GM12878 (cell line): ENCODE results near the gene MAGI2.

ENCODE experiments used
- GABPA ChIP-seq: IDR thresholded peaks from 2 replicates; pipeline ENCODE4 v1.6.1; 2014; ENCODE audit warnings: antibody characterized with exemption, low read depth, mild to moderate bottlenecking, inconsistent platforms
- KLF5 ChIP-seq: fragments of 450-650 bp; IDR thresholded peaks from 2 replicates; pipeline ENCODE4 v1.6.1; 2014; ENCODE audit warnings: mild to moderate bottlenecking; ENCODE audit not compliant: partially characterized antibody
- MXI1 ChIP-seq: fragments of 150-350 bp; IDR thresholded peaks from 2 replicates; pipeline ENCODE4 v1.6.1; 2011; ENCODE audit warnings: low read depth, mild to moderate bottlenecking, inconsistent platforms, low read length, improper control_type of control experiment
- PAX5 ChIP-seq: IDR thresholded peaks from 2 replicates; pipeline ENCODE4 v1.6.1; 2011; ENCODE audit warnings: low read depth, low read length, borderline replicate concordance
- POLR2A ChIP-seq: IDR thresholded peaks from 2 replicates; pipeline ENCODE4 v1.6.1; 2011; ENCODE audit warnings: low read depth, mild to moderate bottlenecking, low read length
- RCOR1 ChIP-seq: conservative IDR thresholded peaks from 2 replicates; pipeline ENCODE4 v1.6.1; 2012; ENCODE audit warnings: low read depth, low read length, improper control_type of control experiment
- SMC3 ChIP-seq: IDR thresholded peaks from 2 replicates; pipeline ENCODE4 v1.6.1; 2011; ENCODE audit warnings: low read length, improper control_type of control experiment, borderline replicate concordance
- SRF ChIP-seq, 2 experiments: IDR thresholded peaks; 2 replicates each; pipeline ENCODE4 v1.6.1; 2011; ENCODE audit warnings: low read depth in 2 of 2, low read length in 2 of 2, mild to moderate bottlenecking in 1 of 2, moderate library complexity in 1 of 2
- SUZ12 ChIP-seq: fragments of 200-600 bp; sonication (generic); IDR thresholded peaks from one replicate; pipeline ENCODE4 v1.6.1; 2018; ENCODE audit warnings: antibody characterized with exemption, mild to moderate bottlenecking; ENCODE audit not compliant: unreplicated experiment
- TF ChIP-seq, protein P1 (sequence below): IDR thresholded peaks from 2 replicates; pipeline ENCODE4 v1.6.1; 2011; ENCODE audit warnings: low read depth, mild to moderate bottlenecking, low read length, moderate library complexity, borderline replicate concordance; ENCODE audit errors: extremely low read depth
- TF ChIP-seq, protein P2 (sequence below), 3 experiments: IDR thresholded peaks in 2 of 3; conservative IDR thresholded peaks in 1 of 3; 2 replicates each; pipeline ENCODE4 v1.5.1; 2011; ENCODE audit warnings: low read depth in 3 of 3, low read length in 3 of 3, mild to moderate bottlenecking in 3 of 3, control low read depth in 2 of 3, moderate library complexity in 2 of 3, inconsistent platforms in 1 of 3, mixed read lengths in 1 of 3; ENCODE audit not compliant: control insufficient read depth in 2 of 3, insufficient read depth in 1 of 3; ENCODE audit errors: extremely low read depth in 1 of 3

DNA sequence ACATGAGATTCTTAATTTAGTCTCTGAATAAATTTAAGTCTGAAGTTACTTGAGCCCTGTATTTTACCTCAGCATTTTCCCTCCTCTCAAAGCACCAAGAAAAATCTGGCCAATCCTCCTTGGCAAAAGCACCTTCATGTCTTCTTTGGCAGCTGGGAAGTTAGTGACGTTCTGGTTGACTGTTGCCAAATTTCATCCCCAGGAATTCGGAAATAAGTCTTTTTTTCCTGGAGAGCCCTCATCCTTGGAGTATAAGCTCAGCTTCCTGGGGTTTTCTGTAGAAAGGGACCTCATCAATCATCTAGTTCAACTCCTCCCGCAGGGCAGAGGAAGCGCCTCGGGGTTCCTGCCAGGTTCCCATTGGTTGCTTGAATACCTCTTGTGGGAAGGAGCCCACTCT lies 1277.3 kb downstream of the MAGI2 start:
- TF ChIP-seq, protein P1, sequence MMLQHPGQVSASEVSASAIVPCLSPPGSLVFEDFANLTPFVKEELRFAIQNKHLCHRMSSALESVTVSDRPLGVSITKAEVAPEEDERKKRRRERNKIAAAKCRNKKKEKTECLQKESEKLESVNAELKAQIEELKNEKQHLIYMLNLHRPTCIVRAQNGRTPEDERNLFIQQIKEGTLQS, result no peak
- TF ChIP-seq PAX5 (no peak), MXI1 (no peak), POLR2A (no peak), SMC3 (no peak), SRF (IDR thresholded peaks at IDR 0.05; ENCODE audit: low read depth in 2 of 2, low read length in 2 of 2) (no peak), RCOR1 (no peak), SUZ12 (no peak), KLF5 (no peak), GABPA (no peak)
- TF ChIP-seq, protein P2, sequence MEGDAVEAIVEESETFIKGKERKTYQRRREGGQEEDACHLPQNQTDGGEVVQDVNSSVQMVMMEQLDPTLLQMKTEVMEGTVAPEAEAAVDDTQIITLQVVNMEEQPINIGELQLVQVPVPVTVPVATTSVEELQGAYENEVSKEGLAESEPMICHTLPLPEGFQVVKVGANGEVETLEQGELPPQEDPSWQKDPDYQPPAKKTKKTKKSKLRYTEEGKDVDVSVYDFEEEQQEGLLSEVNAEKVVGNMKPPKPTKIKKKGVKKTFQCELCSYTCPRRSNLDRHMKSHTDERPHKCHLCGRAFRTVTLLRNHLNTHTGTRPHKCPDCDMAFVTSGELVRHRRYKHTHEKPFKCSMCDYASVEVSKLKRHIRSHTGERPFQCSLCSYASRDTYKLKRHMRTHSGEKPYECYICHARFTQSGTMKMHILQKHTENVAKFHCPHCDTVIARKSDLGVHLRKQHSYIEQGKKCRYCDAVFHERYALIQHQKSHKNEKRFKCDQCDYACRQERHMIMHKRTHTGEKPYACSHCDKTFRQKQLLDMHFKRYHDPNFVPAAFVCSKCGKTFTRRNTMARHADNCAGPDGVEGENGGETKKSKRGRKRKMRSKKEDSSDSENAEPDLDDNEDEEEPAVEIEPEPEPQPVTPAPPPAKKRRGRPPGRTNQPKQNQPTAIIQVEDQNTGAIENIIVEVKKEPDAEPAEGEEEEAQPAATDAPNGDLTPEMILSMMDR (IDR thresholded peaks at IDR 0.05 in 2 of 3, conservative IDR thresholded peaks at IDR 0.05 in 1 of 3; ENCODE audit: control insufficient read depth in 2 of 3, extremely low read depth in 1 of 3, insufficient read depth in 1 of 3, low read depth in 3 of 3, low read length in 3 of 3), result no peak
